Transverse colon (tissue), 4 donors: ENCODE results near the gene WWP2.
"Not testable (repeated sequence)": the region's sequence is repeated elsewhere in the genome, so short reads cannot be mapped to it uniquely, and the experiment has no call there.

ENCODE experiments used
- EP300 ChIP-seq: sonication (generic); formaldehyde crosslinking; IDR thresholded peaks from one replicate; pipeline ENCODE4 v1.6.1; 2017; ENCODE audit warnings: antibody characterized with exemption, low read depth
- POLR2AphosphoS5 ChIP-seq, 3 donors: sonication (generic); formaldehyde crosslinking; IDR thresholded peaks; one replicate each; pipeline ENCODE4 v1.6.1; 2016; ENCODE audit warnings: antibody characterized with exemption in 3 of 3
- TF ChIP-seq, protein P1 (sequence below), 5 experiments: fragments of 200-600 bp in 3 of 5; fragments of 450-650 bp in 2 of 5; sonication (generic) in 3 of 5; IDR thresholded peaks; 1 replicate in 2 of 5; 2 replicates in 3 of 5; pipeline ENCODE4 v1.5.1; 2016 to 2017; ENCODE audit warnings: antibody characterized with exemption in 5 of 5, inconsistent platforms in 3 of 5, mild to moderate bottlenecking in 2 of 5, moderate library complexity in 1 of 5

DNA sequence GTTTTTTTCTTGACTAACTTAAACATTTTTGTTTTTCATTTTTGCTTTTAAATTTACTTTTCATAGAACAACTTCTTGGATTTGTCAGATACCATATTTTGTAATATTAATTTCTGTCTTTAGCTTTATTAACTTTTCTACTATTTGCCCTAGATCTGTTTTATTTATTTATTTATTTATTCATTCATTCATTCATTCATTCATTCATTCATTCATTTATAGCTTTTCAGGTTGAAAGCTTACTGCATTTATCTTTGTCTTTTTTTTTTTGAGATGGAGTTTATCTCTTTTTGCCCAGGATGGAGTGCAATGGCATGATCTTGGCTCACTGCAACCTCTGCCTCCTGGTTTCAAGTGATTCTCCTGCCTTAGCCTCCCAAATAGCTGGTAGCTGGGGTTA, 44.6 kb downstream of the WWP2 start:
- not testable (repeated sequence) for TF ChIP-seq POLR2AphosphoS5 (IDR thresholded peaks at IDR 0.05); EP300
- TF ChIP-seq, protein P1, sequence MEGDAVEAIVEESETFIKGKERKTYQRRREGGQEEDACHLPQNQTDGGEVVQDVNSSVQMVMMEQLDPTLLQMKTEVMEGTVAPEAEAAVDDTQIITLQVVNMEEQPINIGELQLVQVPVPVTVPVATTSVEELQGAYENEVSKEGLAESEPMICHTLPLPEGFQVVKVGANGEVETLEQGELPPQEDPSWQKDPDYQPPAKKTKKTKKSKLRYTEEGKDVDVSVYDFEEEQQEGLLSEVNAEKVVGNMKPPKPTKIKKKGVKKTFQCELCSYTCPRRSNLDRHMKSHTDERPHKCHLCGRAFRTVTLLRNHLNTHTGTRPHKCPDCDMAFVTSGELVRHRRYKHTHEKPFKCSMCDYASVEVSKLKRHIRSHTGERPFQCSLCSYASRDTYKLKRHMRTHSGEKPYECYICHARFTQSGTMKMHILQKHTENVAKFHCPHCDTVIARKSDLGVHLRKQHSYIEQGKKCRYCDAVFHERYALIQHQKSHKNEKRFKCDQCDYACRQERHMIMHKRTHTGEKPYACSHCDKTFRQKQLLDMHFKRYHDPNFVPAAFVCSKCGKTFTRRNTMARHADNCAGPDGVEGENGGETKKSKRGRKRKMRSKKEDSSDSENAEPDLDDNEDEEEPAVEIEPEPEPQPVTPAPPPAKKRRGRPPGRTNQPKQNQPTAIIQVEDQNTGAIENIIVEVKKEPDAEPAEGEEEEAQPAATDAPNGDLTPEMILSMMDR (IDR thresholded peaks at IDR 0.05) = not testable (repeated sequence)
